HepG2 (cell line): ENCODE measurements around the gene ATP7A. TPM values are rescaled to one million over a fixed set of nuclear protein-coding genes. Genes with fewer than 3 reads are reported as not detected.

Experiments
- ATAC-seq: fragments of 200-7000 bp; cut with Tn5 transposase; 3 replicates; pipeline ENCODE4 v1.9.1; 2020; ENCODE audit warnings: mild to moderate bottlenecking, moderate library complexity
- BruUV-seq: library from RNA; stranded (reverse); fragments of 400-500 nt; replicated peaks from 2 replicates; lab custom pipeline; 2021; lab: Mats Ljungman, UMichigan
- CTCF ChIA-PET: fragments of 300-600 bp; formaldehyde crosslinking; extraction: SDS; loops from one replicate; lab custom pipeline; 2021; ENCODE audit warnings: low total read pairs, inconsistent platforms, low intra/inter-chr PET ratio; lab: Yijun Ruan, JAX
- POLR2A ChIA-PET: fragments of 350-600 bp; sonication (Branson Sonifier 250); formaldehyde crosslinking; loops from one replicate; lab custom pipeline; 2020; ENCODE audit warnings: antibody characterized with exemption, inconsistent platforms; lab: Yijun Ruan, JAX
- DNase-seq: peaks from one replicate; pipeline ENCODE4 v3.0.0-alpha.2; 2015; ENCODE audit warnings: low spot score
- FAIRE-seq: peaks from 3 replicates; lab custom pipeline; 2011; peaks lifted over from hg19 to GRCh38; lab: Jason Lieb, UNC
- H2AFZ ChIP-seq: one replicate; pipeline ENCODE4 v1.6.1; 2011; ENCODE audit warnings: low read length, inconsistent platforms
- H3K27ac ChIP-seq: fragments of 300-600 bp; 3 replicates; pipeline ENCODE4 v1.8.0; 2011; ENCODE audit warnings: mixed run types, mild to moderate bottlenecking, mixed read lengths, low read length, inconsistent platforms; ENCODE audit not compliant: insufficient read depth; ENCODE audit errors: extremely low read length
- H3K27me3 ChIP-seq, 2 experiments: fragments of 200-600 bp in 1 of 2; 2 replicates in 1 of 2; 3 replicates in 1 of 2; pipeline versions ENCODE4 v1.6.0 to v1.8.0; 2011; ENCODE audit warnings: low read length in 2 of 2, mild to moderate bottlenecking in 2 of 2, moderate library complexity in 2 of 2, inconsistent platforms in 1 of 2; ENCODE audit not compliant: insufficient read depth in 2 of 2, control insufficient read depth in 1 of 2
- H3K36me3 ChIP-seq, 2 experiments: fragments of 200-600 bp in 1 of 2; replicated peaks in 1 of 2; 2 replicates in 1 of 2; 3 replicates in 1 of 2; pipeline versions ENCODE4 v1.5.1 to v1.8.0; 2011; ENCODE audit warnings: low read length in 2 of 2, inconsistent platforms in 1 of 2; ENCODE audit not compliant: insufficient read depth in 2 of 2, control insufficient read depth in 1 of 2
- H3K4me1 ChIP-seq: 2 replicates; pipeline ENCODE4 v1.5.1; 2012; ENCODE audit warnings: low read length, inconsistent platforms; ENCODE audit not compliant: insufficient read depth
- H3K4me2 ChIP-seq: 2 replicates; pipeline ENCODE4 v1.6.0; 2011; ENCODE audit warnings: low read depth, low read length, inconsistent platforms
- H3K4me3 ChIP-seq, 3 experiments: fragments of 200-600 bp in 1 of 3; sonication (generic), shearing (Covaris generic) in 1 of 3; replicated peaks in 1 of 3; 2 replicates each; pipeline ENCODE4 v1.5.1; 2011 to 2016; ENCODE audit warnings: low read length in 3 of 3, inconsistent platforms in 2 of 3, low read depth in 2 of 3, mild to moderate bottlenecking in 2 of 3, control low read depth in 1 of 3, mixed read lengths in 1 of 3; ENCODE audit not compliant: insufficient read depth in 1 of 3
- H3K79me2 ChIP-seq: one replicate; pipeline ENCODE4 v1.6.1; 2011; ENCODE audit warnings: low read length, inconsistent platforms; ENCODE audit not compliant: insufficient read depth
- H3K9ac ChIP-seq: 2 replicates; pipeline ENCODE4 v1.6.0; 2011; ENCODE audit warnings: mild to moderate bottlenecking, low read depth, low read length, inconsistent platforms; ENCODE audit not compliant: insufficient read depth
- H3K9me3 ChIP-seq: 2 replicates; pipeline ENCODE4 v1.5.1; 2012; ENCODE audit warnings: mild to moderate bottlenecking, low read length
- H4K20me1 ChIP-seq: 2 replicates; pipeline ENCODE4 v1.6.0; 2011; ENCODE audit warnings: inconsistent platforms, mild to moderate bottlenecking, low read length, moderate library complexity; ENCODE audit not compliant: insufficient read depth
- CREBL2 ChIP-seq: sonication (generic); formaldehyde crosslinking; IDR thresholded peaks from 2 replicates; pipeline ENCODE4 v1.8.1; 2023; ENCODE audit warnings: missing genetic modification reagents, mild to moderate bottlenecking, borderline replicate concordance
- NCOA5 ChIP-seq: sonication (generic); formaldehyde crosslinking; IDR thresholded peaks from 2 replicates; pipeline ENCODE4 v1.4.0; 2020; ENCODE audit warnings: missing genetic modification reagents
- NR2C2 ChIP-seq: sonication (generic); formaldehyde crosslinking; IDR thresholded peaks from 2 replicates; pipeline ENCODE4 v1.4.0; 2020; ENCODE audit warnings: missing genetic modification reagents, mild to moderate bottlenecking, moderate library complexity, borderline replicate concordance
- PRDM4 ChIP-seq: sonication (generic); formaldehyde crosslinking; IDR thresholded peaks from 2 replicates; pipeline ENCODE4 v1.9.0; 2021; ENCODE audit warnings: missing genetic modification reagents, borderline replicate concordance
- SIX1 ChIP-seq: sonication (generic); formaldehyde crosslinking; IDR thresholded peaks from 2 replicates; pipeline ENCODE4 v1.4.0; 2020; ENCODE audit warnings: missing genetic modification reagents, borderline replicate concordance
- TRAFD1 ChIP-seq: sonication (generic); formaldehyde crosslinking; IDR thresholded peaks from 2 replicates; pipeline ENCODE4 v1.5.1; 2020; ENCODE audit warnings: missing genetic modification reagents, mild to moderate bottlenecking, borderline replicate concordance
- ZBTB44 ChIP-seq: sonication (generic); formaldehyde crosslinking; IDR thresholded peaks from 2 replicates; pipeline ENCODE4 v1.4.0; 2020; ENCODE audit warnings: missing genetic modification reagents
- ZFP36L1 ChIP-seq: sonication (generic); formaldehyde crosslinking; IDR thresholded peaks from 2 replicates; pipeline ENCODE4 v1.8.0; 2022; ENCODE audit warnings: mild to moderate bottlenecking, missing genetic modification reagents, moderate library complexity
- ZFP41 ChIP-seq: sonication (generic); formaldehyde crosslinking; IDR thresholded peaks from 2 replicates; pipeline ENCODE4 v1.4.0; 2020; ENCODE audit warnings: mild to moderate bottlenecking, missing genetic modification reagents, borderline replicate concordance
- ZFX ChIP-seq: sonication (generic); formaldehyde crosslinking; IDR thresholded peaks from 2 replicates; pipeline ENCODE4 v1.4.0; 2020; ENCODE audit warnings: mild to moderate bottlenecking, low read depth, missing genetic modification reagents, moderate library complexity
- ZNF256 ChIP-seq: sonication (generic); formaldehyde crosslinking; conservative IDR thresholded peaks from 2 replicates; pipeline ENCODE4 v1.4.0; 2020; ENCODE audit warnings: missing genetic modification reagents
- ZNF33A ChIP-seq: sonication (generic); formaldehyde crosslinking; IDR thresholded peaks from 2 replicates; pipeline ENCODE4 v1.5.1; 2020; ENCODE audit warnings: missing genetic modification reagents, mild to moderate bottlenecking, moderate library complexity, borderline replicate concordance
- ZNF773 ChIP-seq: sonication (generic); formaldehyde crosslinking; IDR thresholded peaks from 2 replicates; pipeline ENCODE4 v1.4.0; 2020; ENCODE audit warnings: missing genetic modification reagents, borderline replicate concordance
- ZNF883 ChIP-seq: sonication (generic); formaldehyde crosslinking; IDR thresholded peaks from 2 replicates; pipeline ENCODE4 v1.5.1; 2020; ENCODE audit warnings: mild to moderate bottlenecking, missing genetic modification reagents; ENCODE audit errors: not compliant biosample characterization
- ZSCAN30 ChIP-seq: sonication (generic); formaldehyde crosslinking; IDR thresholded peaks from 2 replicates; pipeline ENCODE4 v1.5.0; 2020; ENCODE audit warnings: mild to moderate bottlenecking, missing genetic modification reagents
- ZSCAN31 ChIP-seq: sonication (generic); formaldehyde crosslinking; IDR thresholded peaks from 2 replicates; pipeline ENCODE4 v1.5.0; 2020; ENCODE audit warnings: low read depth, mild to moderate bottlenecking, missing genetic modification reagents
- WGBS: methylation state at CpG from one replicate; pipeline ENCODE4 v1.1.6; 2017; ENCODE audit warnings: low lambda C conversion rate; 5-methylcytosine and 5-hydroxymethylcytosine counted together
- in situ Hi-C: cut with HindIII; loops from 2 replicates; pipeline ENCODE4 v1.10.0; 2017; ENCODE audit warnings: low pct_unique_long_range_greater_than_20kb; ENCODE audit not compliant: extremely low pct_ligation_motif_present
- intact Hi-C: fragments of 100-400 bp; cut with micrococcal nuclease; formaldehyde crosslinking; loops from one replicate; pipeline ENCODE4 v1.10.0; 2022; ENCODE audit not compliant: unreplicated experiment
- polyA plus RNA-seq, 8 experiments: library from polyadenylated mRNA; depleted of rRNA in 3 of 8; stranded (reverse) in 7 of 8; unstranded in 1 of 8; fragments of >200 nt; fragmentation: Illumina TruSeq in 4 of 8; extraction: Trizol in 4 of 8; gene quantifications; 2 replicates each; pipeline versions ENCODE4 v1.2.1 to v1.2.3, GENCODE V29; 2011 to 2016; ENCODE audit warnings: low read depth in 4 of 8, missing spikeins in 1 of 8, mixed read lengths in 1 of 8; ENCODE audit not compliant: insufficient read depth in 1 of 8
- total RNA-seq, 5 experiments: library from RNA; depleted of rRNA; stranded (reverse); fragments of >200 nt; fragmentation: Illumina TruSeq; extraction: Trizol; gene quantifications; 2 replicates each; pipeline ENCODE4 v1.2.3, GENCODE V29; 2016; ENCODE audit warnings: low read depth in 1 of 5

Gene ATP7A
- total and polyA plus RNA-seq, 2 of the 13 experiments (the other 11 are each of a cell fraction or from before 2014, with no cell fraction given), result 1.7 to 4.7 TPM

- H3K27me3 ChIP-seq, result no peaks in the 10 kb centered on the region
- CTCF ChIA-PET, result no interaction called here
- H3K9ac ChIP-seq, result no peak overlapping the region
- BruUV-seq, result no TSS peak
- no peak overlapping the region for H3K27ac ChIP-seq
- intact Hi-C loops (no loop called here), in situ Hi-C loops (no loop called here)
- WGBS, result 95% methylated on average over 2 of the region's 2 CpGs
- no peak for DNase-seq
- no peak overlapping the region for H3K4me2 ChIP-seq
- no peaks in the 10 kb centered on the region for H3K9me3 ChIP-seq
- no peak for FAIRE-seq
- ATAC-seq, result no peak
- no peaks in the 10 kb centered on the region for H3K4me1 ChIP-seq
- no peaks in the 10 kb centered on the region for H3K79me2 ChIP-seq
- H4K20me1 ChIP-seq, result no peaks in the 10 kb centered on the region
- no peak for TF ChIP-seq ZFP41 (CRISPR knock-in tag)
- TF ChIP-seq PRDM4 (CRISPR knock-in tag), result no peak
- no peak for TF ChIP-seq CREBL2
- TF ChIP-seq ZNF883, result no peak
- TF ChIP-seq ZBTB44 (CRISPR knock-in tag), result no peak
- TF ChIP-seq ZFP36L1, result no peak
- TF ChIP-seq TRAFD1 (CRISPR knock-in tag), result no peak
- no peak for TF ChIP-seq ZNF33A (CRISPR knock-in tag)
- no peak for TF ChIP-seq ZNF773 (CRISPR knock-in tag)
- TF ChIP-seq ZSCAN31, result no peak
- no peak for TF ChIP-seq SIX1 (CRISPR knock-in tag)
- TF ChIP-seq NCOA5, result no peak
- TF ChIP-seq ZFX (CRISPR knock-in tag), result no peak
- no peak for TF ChIP-seq NR2C2 (CRISPR knock-in tag)
- TF ChIP-seq ZNF256, result no peak
- TF ChIP-seq ZSCAN30 (CRISPR knock-in tag), result no peak
- H3K4me3 ChIP-seq, result no peak overlapping the region
- H2AFZ ChIP-seq, result no peak overlapping the region
- POLR2A ChIA-PET, result no interaction called here
- H3K36me3 ChIP-seq, result no peaks in the 10 kb centered on the region
These were observed 137.6 kb downstream of the ATP7A start for GRCh38 chrX:78048052-78048451.
